ENCODE data around the gene GTF2F2. TPM values are rescaled to one million over a fixed set of nuclear protein-coding genes. Genes with fewer than 3 reads are reported as not detected.

Gene GTF2F2
- total RNA-seq, 2 experiments from 2014 or later, result 20.1 to 25.1 TPM

GRCh38 chr13:45196096-45196495, 75.8 kb downstream of the GTF2F2 start:
- no peak overlapping the region for H3K27ac ChIP-seq (ENCODE audit: low read depth, low read length, poor library complexity, severe bottlenecking)
- DNase-seq (ENCODE audit: low spot score), result no peak
- H3K9me2 ChIP-seq (ENCODE audit: insufficient read depth, low read length), result no peaks in the 10 kb centered on the region
- CTCF ChIA-PET (ENCODE audit: unreplicated experiment), result no interaction called here
- H2AFZ ChIP-seq (ENCODE audit: low read length), result no peak overlapping the region
- no peak for TF ChIP-seq CTCF (conservative IDR thresholded peaks at IDR 0.05; ENCODE audit: low read length)
- no peak for TF ChIP-seq EZH2phosphoT487 (IDR thresholded peaks at IDR 0.05; ENCODE audit: borderline replicate concordance, low read depth, low read length)
- no TSS peak for BruUV-seq (replicated peaks)
- no peak overlapping the region for H3K4me3 ChIP-seq (ENCODE audit: low read depth, low read length, poor library complexity, severe bottlenecking)
- intact Hi-C loops (cut with micrococcal nuclease; ENCODE audit: unreplicated experiment), result no loop called here
- H3K36me3 ChIP-seq (ENCODE audit: insufficient read depth, low read length), result no peaks in the 10 kb centered on the region
- H3K79me2 ChIP-seq (ENCODE audit: insufficient read depth, low read depth, low read length), result no peaks in the 10 kb centered on the region
- POLR2A ChIA-PET, result no interaction called here
- H3K9me3 ChIP-seq (ENCODE audit: low read length), result no peaks in the 10 kb centered on the region
- H4K20me1 ChIP-seq (ENCODE audit: insufficient read depth, low read length), result no peaks in the 10 kb centered on the region
- no peaks in the 10 kb centered on the region for H3K4me1 ChIP-seq (ENCODE audit: insufficient read depth, low read length, poor library complexity, severe bottlenecking)
- H3K4me2 ChIP-seq (ENCODE audit: low read length), result no peak overlapping the region

DNA sequence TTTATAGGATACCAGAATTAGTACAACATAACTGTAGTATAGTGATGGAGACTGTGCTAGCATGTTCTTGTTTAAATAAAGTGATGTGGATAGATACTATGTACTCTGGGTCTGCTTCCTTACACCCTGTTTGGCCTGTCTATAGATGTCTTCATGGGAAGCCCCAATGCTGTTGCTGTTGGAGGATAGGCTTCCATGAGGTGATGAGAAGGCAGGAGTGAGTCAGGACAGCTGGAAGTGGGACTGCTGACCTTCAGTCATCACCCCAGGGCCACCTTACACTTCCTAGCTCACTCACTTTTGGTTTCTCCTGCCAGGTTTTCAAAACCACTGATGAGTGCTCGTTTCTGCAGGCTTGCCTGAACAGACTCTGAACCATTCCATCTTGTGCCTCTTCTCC, 76.3 kb downstream of the GTF2F2 start:
- H3K36me3 ChIP-seq (ENCODE audit: insufficient read depth, low read length), result no peaks in the 10 kb centered on the region
- ChIA-PET CTCF (ENCODE audit: unreplicated experiment) (no interaction called here), POLR2A (interaction anchor here (0.7 kb wide), 1 partner anchor 15 kb away, joined by 3 read pairs; no protein-coding TSS in a partner anchor)
- H4K20me1 ChIP-seq (ENCODE audit: insufficient read depth, low read length), result no peaks in the 10 kb centered on the region
- no peaks in the 10 kb centered on the region for H3K9me2 ChIP-seq (ENCODE audit: insufficient read depth, low read length)
- H3K4me1 ChIP-seq (ENCODE audit: insufficient read depth, low read length, poor library complexity, severe bottlenecking), result no peaks in the 10 kb centered on the region
- BruUV-seq (replicated peaks), result no TSS peak
- intact Hi-C loops (cut with micrococcal nuclease; ENCODE audit: unreplicated experiment), result no loop called here
- H2AFZ ChIP-seq (ENCODE audit: low read length), result no peak overlapping the region
- no peak overlapping the region for H3K4me3 ChIP-seq (ENCODE audit: low read depth, low read length, poor library complexity, severe bottlenecking)
- H3K27ac ChIP-seq (ENCODE audit: low read depth, low read length, poor library complexity, severe bottlenecking), result no peak overlapping the region
- no peak overlapping the region for H3K4me2 ChIP-seq (ENCODE audit: low read length)
- no peak for DNase-seq (ENCODE audit: low spot score)
- H3K79me2 ChIP-seq (ENCODE audit: insufficient read depth, low read depth, low read length), result no peaks in the 10 kb centered on the region
- no peak for TF ChIP-seq EZH2phosphoT487 (IDR thresholded peaks at IDR 0.05; ENCODE audit: borderline replicate concordance, low read depth, low read length)
- no peak for TF ChIP-seq CTCF (conservative IDR thresholded peaks at IDR 0.05; ENCODE audit: low read length)
- no peaks in the 10 kb centered on the region for H3K9me3 ChIP-seq (ENCODE audit: low read length)

GRCh38 chr13:45198041-45198440, 77.7 kb downstream of the GTF2F2 start:
- no peaks in the 10 kb centered on the region for H3K9me2 ChIP-seq (ENCODE audit: insufficient read depth, low read length)
- ChIA-PET CTCF (ENCODE audit: unreplicated experiment) (interaction anchor here (0.6 kb wide), 1 partner anchor 30 kb away, joined by 3 read pairs; no protein-coding TSS in a partner anchor), POLR2A (interaction anchor here (0.5 to 1.3 kb wide), 3 partner anchors 10 to 169 kb away, joined by 3 to 5 read pairs (median 3); no protein-coding TSS in a partner anchor)
- no TSS peak for BruUV-seq (replicated peaks)
- no peak overlapping the region for H3K27ac ChIP-seq (ENCODE audit: low read depth, low read length, poor library complexity, severe bottlenecking)
- no peaks in the 10 kb centered on the region for H3K79me2 ChIP-seq (ENCODE audit: insufficient read depth, low read depth, low read length)
- no peaks in the 10 kb centered on the region for H3K4me1 ChIP-seq (ENCODE audit: insufficient read depth, low read length, poor library complexity, severe bottlenecking)
- no peak overlapping the region for H2AFZ ChIP-seq (ENCODE audit: low read length)
- H3K9me3 ChIP-seq (ENCODE audit: low read length), result no peaks in the 10 kb centered on the region
- H3K36me3 ChIP-seq (ENCODE audit: insufficient read depth, low read length), result no peaks in the 10 kb centered on the region
- intact Hi-C loops (cut with micrococcal nuclease; ENCODE audit: unreplicated experiment), result no loop called here
- no peaks in the 10 kb centered on the region for H4K20me1 ChIP-seq (ENCODE audit: insufficient read depth, low read length)
- no peak for DNase-seq (ENCODE audit: low spot score)
- H3K4me2 ChIP-seq (ENCODE audit: low read length), result no peak overlapping the region
- no peak overlapping the region for H3K4me3 ChIP-seq (ENCODE audit: low read depth, low read length, poor library complexity, severe bottlenecking)
- no peak for TF ChIP-seq CTCF (conservative IDR thresholded peaks at IDR 0.05; ENCODE audit: low read length)
- no peak for TF ChIP-seq EZH2phosphoT487 (IDR thresholded peaks at IDR 0.05; ENCODE audit: borderline replicate concordance, low read depth, low read length)
